ENCODE measurements around the gene CRKL. TPM values are rescaled to one million over a fixed set of nuclear protein-coding genes. Genes with fewer than 3 reads are reported as not detected.
A peak's percentile ranks its signal among the peaks of the same experiment; 100 is the strongest.

Gene CRKL
- total RNA-seq, 1 experiment from 2014 or later = 106 TPM

DNA sequence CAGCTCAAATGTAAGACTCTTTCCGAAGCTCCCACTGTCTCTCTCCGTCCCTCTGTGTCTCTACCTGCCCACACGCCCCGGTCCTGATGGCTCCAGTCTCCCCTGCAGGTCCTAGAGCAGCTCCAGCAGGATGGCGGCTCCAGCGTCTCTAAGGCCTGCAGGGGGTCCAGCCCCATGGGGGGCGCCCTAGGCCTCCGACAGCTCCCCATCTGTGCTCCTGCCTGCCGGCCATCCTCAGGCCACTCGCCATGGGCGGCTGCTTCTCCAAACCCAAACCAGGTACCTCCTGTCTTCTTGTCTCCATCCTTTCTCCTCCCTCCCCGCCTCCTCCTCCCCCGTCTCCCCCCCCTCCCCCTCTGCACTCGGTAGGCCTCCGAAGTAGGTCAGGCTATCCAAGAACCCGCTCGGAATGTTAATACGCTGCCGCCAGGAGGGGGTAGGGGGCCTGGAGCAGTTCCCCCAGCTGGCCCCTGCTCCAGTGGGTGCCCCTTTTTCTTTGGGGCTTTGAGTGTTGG is 50.5 kb downstream of the CRKL start:
- Histone ChIP-seq H4K5ac (ENCODE audit: insufficient read length, low read depth, low read length) (no peak overlapping the region), H3K27me3 (ENCODE audit: insufficient read depth, low read length) (peaks cover 31% of the 10 kb centered on the region; the same call in 1 of the 2 replicates), H4K91ac (ENCODE audit: insufficient read length, low read depth, low read length) (no peak overlapping the region), H2BK15ac (ENCODE audit: low read depth, low read length) (no peak overlapping the region), H4K20me1 (ENCODE audit: control insufficient read depth, insufficient read depth, insufficient read length) (no peaks in the 10 kb centered on the region), H3K56ac (ENCODE audit: insufficient read length, low read depth, low read length) (no peak overlapping the region), H3K18ac (ENCODE audit: insufficient read length, low read depth, low read length) (no peak overlapping the region), H2BK120ac (ENCODE audit: low read depth, low read length, poor library complexity, severe bottlenecking) (no peak overlapping the region), H2BK5ac (ENCODE audit: insufficient read length, low read length) (no peak overlapping the region), H3T11ph (ENCODE audit: low read length) (no peak overlapping the region), H3K79me1 (ENCODE audit: insufficient read depth, low read depth, low read length, poor library complexity, severe bottlenecking) (no peaks in the 10 kb centered on the region), H3K14ac (ENCODE audit: insufficient read depth, low read length) (no peak overlapping the region), H4K8ac (replicated peaks; ENCODE audit: insufficient read length, low read depth, low read length) (no peak overlapping the region), H3K79me2 (ENCODE audit: insufficient read depth, low read length) (no peaks in the 10 kb centered on the region), H2BK20ac (ENCODE audit: low read depth, low read length, poor library complexity, severe bottlenecking) (no peak overlapping the region), H3K23me2 (ENCODE audit: insufficient read length, low read depth, low read length, poor library complexity, severe bottlenecking) (no peaks in the 10 kb centered on the region), H2AK5ac (ENCODE audit: insufficient read length, low read length) (no peak overlapping the region), H3K23ac (ENCODE audit: insufficient read length, low read depth, low read length) (no peak overlapping the region), H2BK12ac (ENCODE audit: insufficient read length, low read depth, low read length) (no peak overlapping the region), H3K4me2 (ENCODE audit: insufficient read depth, insufficient read length, low read length) (no peak overlapping the region), H3K4me1 (ENCODE audit: insufficient read depth, low read length) (no peaks in the 10 kb centered on the region; the same call in 1 of the 2 replicates), H3K27ac (ENCODE audit: insufficient read length, low read depth, low read length) (no peak overlapping the region), H3K4ac (ENCODE audit: low read depth, low read length) (no peak overlapping the region), H2AFZ (ENCODE audit: low read length) (no peak overlapping the region), H3K9ac (ENCODE audit: extremely low read depth, insufficient read length, low read length) (no peak overlapping the region), H3K9me3 (ENCODE audit: control insufficient read depth, low read depth, low read length) (no peaks in the 10 kb centered on the region)
- Mint-ChIP-seq H3K4me3 (peak overlapping the region in 1 of 2 experiments; percentile 56; a peak in 2 of 5 replicates), H3K9me3 (no peaks in the 10 kb centered on the region; a peak in 1 of 5 replicates), H3K27ac (no peak overlapping the region), H3K4me1 (peaks cover 23 to 36% of the 10 kb centered on the region in 2 experiments), H3K27me3 (ENCODE audit: low read depth) (peaks cover 92% of the 10 kb centered on the region), H3K36me3 (ENCODE audit: insufficient read depth in 1 of 3, low read depth in 3 of 3) (no peaks in the 10 kb centered on the region; a peak in 1 of 7 replicates)
- WGBS (ENCODE audit: extremely low coverage, insufficient read length, low lambda C conversion rate) = no CpG with 5 or more reads among the region's 19 CpGs
- TF ChIP-seq, protein P1, sequence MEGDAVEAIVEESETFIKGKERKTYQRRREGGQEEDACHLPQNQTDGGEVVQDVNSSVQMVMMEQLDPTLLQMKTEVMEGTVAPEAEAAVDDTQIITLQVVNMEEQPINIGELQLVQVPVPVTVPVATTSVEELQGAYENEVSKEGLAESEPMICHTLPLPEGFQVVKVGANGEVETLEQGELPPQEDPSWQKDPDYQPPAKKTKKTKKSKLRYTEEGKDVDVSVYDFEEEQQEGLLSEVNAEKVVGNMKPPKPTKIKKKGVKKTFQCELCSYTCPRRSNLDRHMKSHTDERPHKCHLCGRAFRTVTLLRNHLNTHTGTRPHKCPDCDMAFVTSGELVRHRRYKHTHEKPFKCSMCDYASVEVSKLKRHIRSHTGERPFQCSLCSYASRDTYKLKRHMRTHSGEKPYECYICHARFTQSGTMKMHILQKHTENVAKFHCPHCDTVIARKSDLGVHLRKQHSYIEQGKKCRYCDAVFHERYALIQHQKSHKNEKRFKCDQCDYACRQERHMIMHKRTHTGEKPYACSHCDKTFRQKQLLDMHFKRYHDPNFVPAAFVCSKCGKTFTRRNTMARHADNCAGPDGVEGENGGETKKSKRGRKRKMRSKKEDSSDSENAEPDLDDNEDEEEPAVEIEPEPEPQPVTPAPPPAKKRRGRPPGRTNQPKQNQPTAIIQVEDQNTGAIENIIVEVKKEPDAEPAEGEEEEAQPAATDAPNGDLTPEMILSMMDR (conservative IDR thresholded peaks at IDR 0.05) = peak; percentile 28; the same call in 1 of the 3 replicates
- peak; percentile 53 for DNase-seq
